C4-2B (cell line): ENCODE measurements around the gene TFDP3.

Experiments used
- CTCF ChIP-seq: fragments of 450-650 bp; conservative IDR thresholded peaks from 2 replicates; pipeline ENCODE4 v1.5.1; 2017; ENCODE audit warnings: mild to moderate bottlenecking
- ZFX ChIP-seq: fragments of 450-650 bp; IDR thresholded peaks from 2 replicates; pipeline ENCODE4 v1.6.1; 2017

GRCh38 chrX:133215017-133215416, 3.1 kb downstream of the TFDP3 start:
- no peak for TF ChIP-seq CTCF
- no peak for TF ChIP-seq ZFX
